IMR-90 (cell line): Measurements from ENCODE around the gene FER. TPM values are rescaled to one million over a fixed set of nuclear protein-coding genes. Genes with fewer than 3 reads are reported as not detected.

ENCODE experiments used
- ATAC-seq: fragments of 200-7000 bp; cut with Tn5 transposase; 2 replicates; pipeline ENCODE4 v1.9.1; 2020; ENCODE audit warnings: low read depth, mild to moderate bottlenecking, moderate library complexity
- BruUV-seq: library from RNA; stranded (reverse); fragments of 400-500 nt; replicated peaks from 2 replicates; lab custom pipeline; 2021; lab: Mats Ljungman, UMichigan
- CTCF ChIA-PET: fragments of 300-600 bp; formaldehyde crosslinking; extraction: SDS; loops from one replicate; lab custom pipeline; 2021; ENCODE audit warnings: antibody characterized with exemption; lab: Yijun Ruan, JAX
- POLR2A ChIA-PET: fragments of 300-600 bp; sonication (Branson Sonifier 250); formaldehyde crosslinking; loops from one replicate; lab custom pipeline; 2022; ENCODE audit warnings: antibody characterized with exemption; ENCODE audit not compliant: unreplicated experiment; lab: Charles Lee
- DNase-seq: peaks from one replicate; pipeline ENCODE4 v3.0.0; 2013
- H2AFZ ChIP-seq: replicated peaks from 2 replicates; pipeline ENCODE3; 2013; ENCODE audit warnings: low read length, mild to moderate bottlenecking; ENCODE audit not compliant: poor library complexity
- H2AK5ac ChIP-seq: 2 replicates; pipeline ENCODE4 v1.6.1; 2013; ENCODE audit warnings: low read depth, low read length, inconsistent platforms
- H2AK9ac ChIP-seq: replicated peaks from 2 replicates; pipeline ENCODE3; 2013; ENCODE audit warnings: mild to moderate bottlenecking, low read depth, low read length, moderate library complexity; ENCODE audit not compliant: poor library complexity
- H2BK120ac ChIP-seq: 2 replicates; pipeline ENCODE4 v1.6.1; 2013; ENCODE audit warnings: low read depth, low read length, inconsistent platforms
- H2BK15ac ChIP-seq: 3 replicates; pipeline ENCODE4 v1.6.1; 2013; ENCODE audit warnings: low read depth, low read length, inconsistent platforms
- H2BK20ac ChIP-seq: 2 replicates; pipeline ENCODE4 v1.6.1; 2013; ENCODE audit warnings: low read depth, mild to moderate bottlenecking, inconsistent platforms, low read length, moderate library complexity
- H2BK5ac ChIP-seq: 2 replicates; pipeline ENCODE4 v1.6.1; 2013; ENCODE audit warnings: mild to moderate bottlenecking, low read depth, low read length, inconsistent platforms; ENCODE audit not compliant: poor library complexity, severe bottlenecking
- H3K14ac ChIP-seq: replicated peaks from 2 replicates; pipeline ENCODE4 v1.6.1; 2013; ENCODE audit warnings: low read depth, low read length, inconsistent platforms
- H3K18ac ChIP-seq: 2 replicates; pipeline ENCODE4 v1.6.1; 2013; ENCODE audit warnings: low read depth, low read length, control low read depth
- H3K23ac ChIP-seq: 2 replicates; pipeline ENCODE4 v1.6.1; 2013; ENCODE audit warnings: low read depth, low read length, inconsistent platforms
- H3K27ac ChIP-seq: 2 replicates; pipeline ENCODE4 v1.5.1; 2013; ENCODE audit warnings: mild to moderate bottlenecking, control low read depth, low read length; ENCODE audit not compliant: insufficient read depth
- H3K27me3 ChIP-seq: 2 replicates; pipeline ENCODE4 v1.6.1; 2013; ENCODE audit warnings: low read length; ENCODE audit not compliant: control insufficient read depth, insufficient read depth
- H3K36me3 ChIP-seq: 2 replicates; pipeline ENCODE4 v1.6.1; 2013; ENCODE audit warnings: low read length, mixed read lengths; ENCODE audit not compliant: control insufficient read depth, insufficient read depth
- H3K4ac ChIP-seq: 2 replicates; pipeline ENCODE4 v1.6.1; 2013; ENCODE audit warnings: low read depth, low read length, inconsistent platforms
- H3K4me1 ChIP-seq: 2 replicates; pipeline ENCODE4 v1.6.1; 2013; ENCODE audit warnings: low read length, mixed read lengths; ENCODE audit not compliant: control insufficient read depth, insufficient read depth
- H3K4me2 ChIP-seq: 2 replicates; pipeline ENCODE4 v1.6.1; 2013; ENCODE audit warnings: low read depth, mild to moderate bottlenecking, control low read depth, low read length, moderate library complexity
- H3K4me3 ChIP-seq: 2 replicates; pipeline ENCODE4 v1.5.1; 2013; ENCODE audit warnings: low read depth, mild to moderate bottlenecking, control low read depth, low read length, moderate library complexity; ENCODE audit not compliant: insufficient read depth
- H3K56ac ChIP-seq: 2 replicates; pipeline ENCODE4 v1.6.1; 2013; ENCODE audit warnings: low read length, inconsistent platforms; ENCODE audit not compliant: insufficient read depth; ENCODE audit errors: extremely low read depth
- H3K79me1 ChIP-seq, 2 experiments: 2 replicates each; pipeline ENCODE4 v1.6.1; 2013; ENCODE audit warnings: low read length in 2 of 2, inconsistent platforms in 1 of 2, low read depth in 1 of 2
- H3K9ac ChIP-seq: 2 replicates; pipeline ENCODE4 v1.6.1; 2013; ENCODE audit warnings: low read depth, low read length, control low read depth
- H3K9me1 ChIP-seq: 2 replicates; pipeline ENCODE4 v1.6.1; 2013; ENCODE audit warnings: low read length, inconsistent platforms; ENCODE audit not compliant: insufficient read depth
- H3K9me3 ChIP-seq: 2 replicates; pipeline ENCODE4 v1.6.1; 2013; ENCODE audit warnings: low read length; ENCODE audit not compliant: control insufficient read depth, insufficient read depth
- H4K20me1 ChIP-seq: 2 replicates; pipeline ENCODE4 v1.6.1; 2013; ENCODE audit warnings: low read length, inconsistent platforms; ENCODE audit not compliant: insufficient read depth
- H4K5ac ChIP-seq: 2 replicates; pipeline ENCODE4 v1.6.1; 2013; ENCODE audit warnings: mild to moderate bottlenecking, low read depth, low read length, control low read depth
- H4K8ac ChIP-seq, 2 experiments: 2 replicates each; pipeline ENCODE4 v1.6.1; 2013; ENCODE audit warnings: low read depth in 2 of 2, low read length in 2 of 2, control low read depth in 1 of 2, inconsistent platforms in 1 of 2
- H4K91ac ChIP-seq: 2 replicates; pipeline ENCODE4 v1.6.1; 2013; ENCODE audit warnings: low read depth, low read length, inconsistent platforms; ENCODE audit not compliant: insufficient read depth
- BHLHE40 ChIP-seq: fragments of 150-350 bp; IDR thresholded peaks from 2 replicates; pipeline ENCODE4 v1.6.1; 2016; ENCODE audit warnings: mild to moderate bottlenecking, low read depth, low read length
- CEBPB ChIP-seq: IDR thresholded peaks from 2 replicates; pipeline ENCODE4 v1.6.1; 2012; ENCODE audit warnings: low read depth, low read length, improper control_type of control experiment
- CHD1 ChIP-seq: IDR thresholded peaks from 2 replicates; pipeline ENCODE4 v1.6.1; 2012; ENCODE audit warnings: low read depth, low read length, improper control_type of control experiment
- CTCF ChIP-seq: conservative IDR thresholded peaks from 2 replicates; pipeline ENCODE4 v1.5.1; 2012; ENCODE audit warnings: mild to moderate bottlenecking, low read depth, low read length, improper control_type of control experiment
- FOS ChIP-seq: fragments of 150-350 bp; IDR thresholded peaks from 2 replicates; pipeline ENCODE4 v1.6.1; 2016; ENCODE audit warnings: low read depth, low read length
- MAFK ChIP-seq: IDR thresholded peaks from 2 replicates; pipeline ENCODE4 v1.6.1; 2012; ENCODE audit warnings: low read depth, low read length, improper control_type of control experiment
- MAZ ChIP-seq: IDR thresholded peaks from 2 replicates; pipeline ENCODE4 v1.6.1; 2012; ENCODE audit warnings: low read depth, mild to moderate bottlenecking, low read length, improper control_type of control experiment, moderate library complexity, borderline replicate concordance
- MXI1 ChIP-seq: IDR thresholded peaks from 2 replicates; pipeline ENCODE4 v1.6.1; 2012; ENCODE audit warnings: low read depth, mild to moderate bottlenecking, low read length, moderate library complexity, borderline replicate concordance
- NFE2L2 ChIP-seq: fragments of 150-350 bp; IDR thresholded peaks from 2 replicates; pipeline ENCODE4 v1.6.1; 2016; ENCODE audit warnings: low read depth, mild to moderate bottlenecking, low read length
- POLR2A ChIP-seq: IDR thresholded peaks from 2 replicates; pipeline ENCODE4 v1.6.1; 2012; ENCODE audit warnings: mild to moderate bottlenecking, low read depth, low read length
- RAD21 ChIP-seq: IDR thresholded peaks from 2 replicates; pipeline ENCODE4 v1.6.1; 2012; ENCODE audit warnings: low read length, improper control_type of control experiment
- RCOR1 ChIP-seq: IDR thresholded peaks from 2 replicates; pipeline ENCODE4 v1.6.1; 2012; ENCODE audit warnings: mild to moderate bottlenecking, low read length, improper control_type of control experiment; ENCODE audit not compliant: insufficient replicate concordance
- RFX5 ChIP-seq: IDR thresholded peaks from 2 replicates; pipeline ENCODE4 v1.8.0; 2012; ENCODE audit warnings: low read depth, mild to moderate bottlenecking, low read length, moderate library complexity
- SMC3 ChIP-seq: fragments of 150-350 bp; IDR thresholded peaks from 2 replicates; pipeline ENCODE4 v1.6.1; 2016; ENCODE audit warnings: low read depth, mild to moderate bottlenecking, antibody characterized with exemption, low read length, moderate library complexity
- WGBS, 2 experiments: methylation state at CpG; one replicate each; pipeline versions ENCODE4 v1.1.5 to v1.1.7; 2013; ENCODE audit warnings: missing lambda C conversion rate in 2 of 2; ENCODE audit not compliant: insufficient read length in 1 of 2; ENCODE audit errors: extremely low coverage in 2 of 2; 5-methylcytosine and 5-hydroxymethylcytosine counted together
- dilution Hi-C: fragments of 300-500 bp; cut with HindIII; formaldehyde crosslinking; loops from one replicate; pipeline ENCODE4 v1.14.3; 2018; ENCODE audit warnings: low sequenced_read_pairs; ENCODE audit not compliant: unreplicated experiment
- in situ Hi-C: fragments of 300-500 bp; cut with MboI; formaldehyde crosslinking; loops from 3 replicates; pipeline ENCODE4 v1.14.3; 2019; ENCODE audit warnings: low sequenced_read_pairs, inconsistent platforms, mixed read lengths
- intact Hi-C: fragments of 100-400 bp; cut with micrococcal nuclease; formaldehyde crosslinking; loops from 2 replicates; pipeline ENCODE4 v1.10.0; 2022
- polyA plus RNA-seq, 3 experiments: library from polyadenylated mRNA; depleted of rRNA; stranded (reverse); fragments of >200 nt; gene quantifications; 2 replicates each; pipeline ENCODE4 v1.2.3, GENCODE V29; 2012; ENCODE audit warnings: low replicate concordance in 1 of 3
- total RNA-seq: library from RNA; depleted of rRNA; stranded (reverse); fragments of >200 nt; gene quantifications from 2 replicates; pipeline ENCODE4 v1.2.3, GENCODE V29; 2012
- TF ChIP-seq, protein P1 (sequence below): fragments of 150-350 bp; IDR thresholded peaks from 2 replicates; pipeline ENCODE4 v1.6.1; 2016; ENCODE audit warnings: low read depth, mild to moderate bottlenecking, low read length, moderate library complexity, borderline replicate concordance

Gene FER
- total and polyA plus RNA-seq, 2 of the 4 experiments (the other 2 are of a cell fraction): 3.5 to 32.4 TPM

GRCh38 chr5:108945094-108945493, 197.4 kb downstream of the FER start:
- no peak overlapping the region for H3K9ac ChIP-seq
- TF ChIP-seq BHLHE40 (no peak), RFX5 (no peak), MAFK (no peak), RAD21 (no peak), CHD1 (no peak), POLR2A (no peak), MAZ (no peak), MXI1 (no peak), CEBPB (no peak), SMC3 (no peak), RCOR1 (no peak), FOS (no peak), CTCF (no peak), NFE2L2 (no peak)
- TF ChIP-seq, protein P1, sequence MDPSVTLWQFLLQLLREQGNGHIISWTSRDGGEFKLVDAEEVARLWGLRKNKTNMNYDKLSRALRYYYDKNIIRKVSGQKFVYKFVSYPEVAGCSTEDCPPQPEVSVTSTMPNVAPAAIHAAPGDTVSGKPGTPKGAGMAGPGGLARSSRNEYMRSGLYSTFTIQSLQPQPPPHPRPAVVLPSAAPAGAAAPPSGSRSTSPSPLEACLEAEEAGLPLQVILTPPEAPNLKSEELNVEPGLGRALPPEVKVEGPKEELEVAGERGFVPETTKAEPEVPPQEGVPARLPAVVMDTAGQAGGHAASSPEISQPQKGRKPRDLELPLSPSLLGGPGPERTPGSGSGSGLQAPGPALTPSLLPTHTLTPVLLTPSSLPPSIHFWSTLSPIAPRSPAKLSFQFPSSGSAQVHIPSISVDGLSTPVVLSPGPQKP: no peak
- H3K9me3 ChIP-seq: no peaks in the 10 kb centered on the region
- no peaks in the 10 kb centered on the region for H3K27me3 ChIP-seq
- intact Hi-C loops (no loop called here), in situ Hi-C loops (no loop called here), dilution Hi-C loops (no loop called here)
- no peaks in the 10 kb centered on the region for H3K79me1 ChIP-seq
- H2BK5ac ChIP-seq: no peak overlapping the region
- DNase-seq (no peak), ATAC-seq (no peak)
- H4K91ac ChIP-seq: no peak overlapping the region
- no peak overlapping the region for H3K4me2 ChIP-seq
- no peaks in the 10 kb centered on the region for H3K4me1 ChIP-seq
- H3K4me3 ChIP-seq: no peak overlapping the region
- no peaks in the 10 kb centered on the region for H4K20me1 ChIP-seq
- no peak overlapping the region for H4K5ac ChIP-seq
- no peak overlapping the region for H2BK15ac ChIP-seq
- no TSS peak for BruUV-seq
- H3K4ac ChIP-seq: no peak overlapping the region
- H2BK20ac ChIP-seq: no peak overlapping the region
- no peaks in the 10 kb centered on the region; the same call in 1 of the 2 replicates for H3K9me1 ChIP-seq
- POLR2A ChIA-PET: interaction anchor here (0.5 kb wide), 1 partner anchor 793 kb away, joined by 3 read pairs; no protein-coding TSS in a partner anchor
- H2AK5ac ChIP-seq: no peak overlapping the region
- no peak overlapping the region for H2AFZ ChIP-seq
- H2AK9ac ChIP-seq: no peak overlapping the region
- H3K14ac ChIP-seq: no peak overlapping the region
- H3K23ac ChIP-seq: no peak overlapping the region
- H4K8ac ChIP-seq: no peak overlapping the region
- H3K27ac ChIP-seq: no peak overlapping the region
- no peak overlapping the region for H2BK120ac ChIP-seq
- H3K36me3 ChIP-seq: no peaks in the 10 kb centered on the region
- no CpG with 5 or more reads among the region's 3 CpGs for WGBS, 2 experiments
- no peak overlapping the region for H3K56ac ChIP-seq
- CTCF ChIA-PET: no interaction called here
- H3K18ac ChIP-seq: no peak overlapping the region
